MM.1S (cell line): ENCODE data around the gene MYH7.
"Not testable (repeated sequence)": the region's sequence is repeated elsewhere in the genome, so short reads cannot be mapped to it uniquely, and the experiment has no call there.

Source experiments
- DNase-seq: peaks from one replicate; pipeline ENCODE4 v3.0.0-alpha.2; 2015
- H2AFZ ChIP-seq: fragments of 300-600 bp; sonication (generic); 2 replicates; pipeline ENCODE4 v1.6.0; 2016; ENCODE audit warnings: antibody characterized with exemption, low read length
- H3F3A ChIP-seq: fragments of 300-600 bp; sonication (generic); 2 replicates; pipeline ENCODE4 v1.6.1; 2016; ENCODE audit warnings: mild to moderate bottlenecking, antibody characterized with exemption, low read length, moderate library complexity, mixed read lengths; ENCODE audit not compliant: insufficient read depth
- H3K27ac ChIP-seq: fragments of 300-600 bp; sonication (generic); 2 replicates; pipeline ENCODE4 v1.5.1; 2016; ENCODE audit warnings: mild to moderate bottlenecking, low read length
- H3K27me3 ChIP-seq: fragments of 300-600 bp; sonication (generic); replicated peaks from 2 replicates; pipeline ENCODE4 v1.6.0; 2016; ENCODE audit warnings: low read length; ENCODE audit not compliant: insufficient read depth
- H3K36me3 ChIP-seq: fragments of 300-600 bp; sonication (generic); replicated peaks from 2 replicates; pipeline ENCODE4 v1.6.1; 2016; ENCODE audit warnings: mild to moderate bottlenecking, low read length, mixed read lengths; ENCODE audit not compliant: insufficient read depth
- H3K4me1 ChIP-seq: fragments of 300-600 bp; sonication (generic); 2 replicates; pipeline ENCODE4 v1.6.1; 2016; ENCODE audit warnings: low read length, mixed read lengths
- H3K4me2 ChIP-seq: fragments of 300-600 bp; sonication (generic); 2 replicates; pipeline ENCODE4 v1.6.0; 2016; ENCODE audit warnings: low read depth, low read length
- H3K4me3 ChIP-seq: fragments of 300-600 bp; sonication (generic); 2 replicates; pipeline ENCODE4 v1.5.1; 2016; ENCODE audit warnings: low read length, mixed read lengths
- H3K79me2 ChIP-seq: fragments of 300-600 bp; sonication (generic); 2 replicates; pipeline ENCODE4 v1.6.1; 2016; ENCODE audit warnings: mixed run types, low read length, mixed read lengths
- H3K9ac ChIP-seq: fragments of 300-600 bp; sonication (generic); 2 replicates; pipeline ENCODE4 v1.6.1; 2016; ENCODE audit warnings: low read length, mixed read lengths
- H3K9me2 ChIP-seq: fragments of 300-600 bp; sonication (generic); replicated peaks from 2 replicates; pipeline ENCODE4 v1.6.1; 2016; ENCODE audit warnings: mild to moderate bottlenecking, low read length, mixed read lengths; ENCODE audit not compliant: insufficient read depth
- H3K9me3 ChIP-seq: fragments of 300-600 bp; sonication (generic); replicated peaks from 2 replicates; pipeline ENCODE4 v1.6.1; 2016; ENCODE audit warnings: mild to moderate bottlenecking, low read length, mixed read lengths; ENCODE audit not compliant: insufficient read depth
- H4K20me1 ChIP-seq: fragments of 300-600 bp; sonication (generic); 2 replicates; pipeline ENCODE4 v1.6.1; 2016; ENCODE audit warnings: mild to moderate bottlenecking, low read length, moderate library complexity, mixed read lengths; ENCODE audit not compliant: insufficient read depth
- CTCF ChIP-seq: fragments of 300-600 bp; sonication (generic); IDR thresholded peaks from 2 replicates; pipeline ENCODE4 v1.5.1; 2016; ENCODE audit warnings: antibody characterized with exemption, low read length, mixed read lengths
- EZH2 ChIP-seq: fragments of 300-600 bp; sonication (generic); optimal IDR thresholded peaks from 2 replicates; pipeline ENCODE3; 2017; ENCODE audit warnings: low read depth, mild to moderate bottlenecking, antibody characterized with exemption, low read length, mixed read lengths
- EZH2phosphoT487 ChIP-seq: fragments of 300-600 bp; sonication (generic); IDR thresholded peaks from 2 replicates; pipeline ENCODE4 v1.6.1; 2018; ENCODE audit warnings: antibody characterized with exemption, low read length

The MYH7 gene

GRCh38 chr14:23402296-23403138, 32.9 kb downstream of the MYH7 start:
- Histone ChIP-seq H3K4me1 (no peaks in the 10 kb centered on the region), H2AFZ (no peak overlapping the region), H4K20me1 (no peaks in the 10 kb centered on the region), H3K36me3 (no peaks in the 10 kb centered on the region), H3K27ac (no peak overlapping the region), H3K27me3 (peaks cover 18% of the 10 kb centered on the region), H3F3A (no peaks in the 10 kb centered on the region), H3K79me2 (no peaks in the 10 kb centered on the region), H3K4me3 (no peak overlapping the region), H3K9me2 (no peaks in the 10 kb centered on the region), H3K9ac (no peak overlapping the region), H3K4me2 (no peak overlapping the region), H3K9me3 (no peaks in the 10 kb centered on the region)
- no peak for DNase-seq
- TF ChIP-seq EZH2 (no peak), EZH2phosphoT487 (no peak), CTCF (no peak)

- H3K27ac ChIP-seq: no peak overlapping the region
- no peak overlapping the region for H2AFZ ChIP-seq
- no peaks in the 10 kb centered on the region for H3K9me3 ChIP-seq
- H3F3A ChIP-seq: no peaks in the 10 kb centered on the region
- H3K9me2 ChIP-seq: no peaks in the 10 kb centered on the region
- DNase-seq: no peak
- H3K4me2 ChIP-seq: no peak overlapping the region
- no peak overlapping the region for H3K4me3 ChIP-seq
- H3K79me2 ChIP-seq: no peaks in the 10 kb centered on the region
- no peaks in the 10 kb centered on the region for H3K36me3 ChIP-seq
- no peaks in the 10 kb centered on the region for H3K4me1 ChIP-seq
- TF ChIP-seq EZH2phosphoT487 (no peak), EZH2 (no peak), CTCF (no peak)
- no peak overlapping the region for H3K9ac ChIP-seq
- peaks cover 17% of the 10 kb centered on the region for H3K27me3 ChIP-seq
- no peaks in the 10 kb centered on the region for H4K20me1 ChIP-seq
Observed at GRCh38 chr14:23401291-23401690, 34.2 kb downstream of the MYH7 start.

GRCh38 chr14:23400496-23401149, 34.8 kb downstream of the MYH7 start:
- H3K27me3 ChIP-seq: peaks cover 11% of the 10 kb centered on the region
- not testable (repeated sequence) for H2AFZ ChIP-seq, H3K4me3 ChIP-seq, DNase-seq, H3K9me2 ChIP-seq, H3K27ac ChIP-seq, H3K79me2 ChIP-seq, H3K9me3 ChIP-seq, H3K9ac ChIP-seq, H3K4me1 ChIP-seq, H4K20me1 ChIP-seq, H3K4me2 ChIP-seq, H3K36me3 ChIP-seq, H3F3A ChIP-seq

GRCh38 chr14:23399591-23399990, 35.9 kb downstream of the MYH7 start:
- H3K27ac ChIP-seq: no peak overlapping the region
- H3K9me2 ChIP-seq: no peaks in the 10 kb centered on the region
- no peak overlapping the region for H3K9ac ChIP-seq

More at GRCh38 chr14:23399591-23399990, 35.9 kb downstream of the MYH7 start:
- no peak for DNase-seq
- TF ChIP-seq EZH2phosphoT487 (no peak), CTCF (no peak), EZH2 (no peak)
- H4K20me1 ChIP-seq: no peaks in the 10 kb centered on the region
- H3K36me3 ChIP-seq: no peaks in the 10 kb centered on the region
- H3K4me1 ChIP-seq: no peaks in the 10 kb centered on the region
- H3K79me2 ChIP-seq: no peaks in the 10 kb centered on the region
- H3K9me3 ChIP-seq: no peaks in the 10 kb centered on the region
- peaks cover 10% of the 10 kb centered on the region for H3K27me3 ChIP-seq
- no peak overlapping the region for H3K4me3 ChIP-seq
- no peaks in the 10 kb centered on the region for H3F3A ChIP-seq
- no peak overlapping the region for H2AFZ ChIP-seq
- H3K4me2 ChIP-seq: no peak overlapping the region
